Activated CD8-positive, alpha-beta T cell treated with anti-CD3 and anti-CD28 coated beads, Interleukin-2, amount 10 ng/mL, durations not matched to agents 7 days and 5 days (primary cell): ENCODE data around the gene NSUN2. TPM values are rescaled to one million over a fixed set of nuclear protein-coding genes. Genes with fewer than 3 reads are reported as not detected.

Source experiments
- ATAC-seq: fragments of 150-1000 bp; cut with Tn5 transposase; one replicate; pipeline ENCODE4 v1.10.0; 2021; ENCODE audit warnings: moderate library complexity
- CTCF ChIA-PET: fragments of 350-600 bp; sonication (Branson Sonifier 250); formaldehyde crosslinking; loops from one replicate; lab custom pipeline; 2021; ENCODE audit warnings: antibody characterized with exemption; lab: Charles Lee
- POLR2A ChIA-PET: fragments of 350-600 bp; sonication (Branson Sonifier 250); formaldehyde crosslinking; loops from one replicate; lab custom pipeline; 2021; ENCODE audit warnings: antibody characterized with exemption; lab: Charles Lee
- DNase-seq: peaks from one replicate; pipeline ENCODE4 v3.0.0-alpha.2; 2020
- H3K27ac Mint-ChIP-seq: one replicate; pipeline ENCODE4 v1.8.0; 2021; ENCODE audit warnings: mild to moderate bottlenecking, mixed read lengths
- H3K27me3 Mint-ChIP-seq: one replicate; pipeline ENCODE4 v1.8.0; 2021; ENCODE audit warnings: low read depth, mixed read lengths
- H3K36me3 Mint-ChIP-seq: one replicate; pipeline ENCODE4 v1.8.0; 2021; ENCODE audit warnings: low read depth, mixed read lengths
- H3K4me1 Mint-ChIP-seq: one replicate; pipeline ENCODE4 v1.8.0; 2021; ENCODE audit warnings: low read depth, mixed read lengths
- H3K4me3 Mint-ChIP-seq: one replicate; pipeline ENCODE4 v1.8.0; 2021; ENCODE audit warnings: mild to moderate bottlenecking, mixed read lengths
- H3K9me3 Mint-ChIP-seq: one replicate; pipeline ENCODE4 v1.8.0; 2022; ENCODE audit warnings: mixed read lengths; ENCODE audit not compliant: insufficient read depth
- total RNA-seq, 2 experiments: library from RNA; stranded (reverse); gene quantifications; one replicate each; pipeline ENCODE4 v1.2.3, GENCODE V29; 2021

Gene NSUN2
- total RNA-seq, 2 experiments from 2014 or later = 83.0 to 84.7 TPM

DNA sequence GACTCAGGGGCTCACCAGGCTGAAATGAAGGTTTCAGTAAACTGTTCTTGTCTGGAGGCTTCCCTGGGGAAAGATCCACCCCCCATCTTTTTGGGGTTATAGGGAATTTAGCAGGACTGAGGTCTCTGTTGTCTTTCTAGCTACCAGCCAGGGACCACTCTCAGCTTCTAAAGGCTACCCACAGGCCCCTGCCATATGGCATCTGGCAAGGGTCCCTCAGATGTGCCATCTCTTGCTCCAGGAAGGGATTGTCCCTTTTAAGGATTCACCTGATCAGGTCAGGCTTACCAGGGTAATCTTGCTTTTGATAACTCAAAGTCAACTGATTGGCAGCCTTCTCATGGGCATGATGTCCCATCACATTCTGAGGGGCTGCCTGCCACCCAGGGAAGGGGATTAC, 65.0 kb downstream of the NSUN2 start:
- CTCF ChIA-PET = no interaction called here

DNA sequence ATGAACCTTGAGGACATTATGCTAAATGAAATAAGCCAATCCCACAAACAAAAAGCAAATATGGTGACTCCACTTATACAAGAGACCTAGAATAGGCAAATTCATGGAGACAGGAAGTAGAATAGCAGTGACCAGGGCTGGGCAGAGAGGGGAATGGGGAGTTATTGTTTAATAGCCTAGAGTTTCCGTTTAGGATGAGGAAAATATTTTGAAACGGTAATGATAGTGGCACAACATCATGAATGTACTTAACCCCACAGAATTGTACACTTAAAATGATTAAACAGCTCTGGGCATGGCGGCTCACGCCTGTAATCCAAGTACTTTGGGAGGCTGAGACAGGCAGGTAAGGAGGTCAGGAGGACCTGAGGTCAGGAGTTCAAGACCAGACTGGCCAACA, 65.8 kb downstream of the NSUN2 start:
- CTCF ChIA-PET = no interaction called here
- ATAC-seq = no peak
- Mint-ChIP-seq H3K9me3 (no peaks in the 10 kb centered on the region), H3K27ac (no peak overlapping the region), H3K4me1 (no peaks in the 10 kb centered on the region), H3K27me3 (peaks cover 7% of the 10 kb centered on the region), H3K4me3 (no peak overlapping the region), H3K36me3 (no peaks in the 10 kb centered on the region)
- no peak for DNase-seq
- POLR2A ChIA-PET = no interaction called here

More for the DNA sequence above, 65.0 kb downstream of the NSUN2 start:
- DNase-seq (no peak), ATAC-seq (no peak)
- no peaks in the 10 kb centered on the region for H3K9me3 Mint-ChIP-seq
- H3K36me3 Mint-ChIP-seq = no peaks in the 10 kb centered on the region
- no peak overlapping the region for H3K27ac Mint-ChIP-seq
- POLR2A ChIA-PET = no interaction called here
- H3K27me3 Mint-ChIP-seq = peaks cover 5% of the 10 kb centered on the region
- no peak overlapping the region for H3K4me3 Mint-ChIP-seq
- H3K4me1 Mint-ChIP-seq = no peaks in the 10 kb centered on the region

DNA sequence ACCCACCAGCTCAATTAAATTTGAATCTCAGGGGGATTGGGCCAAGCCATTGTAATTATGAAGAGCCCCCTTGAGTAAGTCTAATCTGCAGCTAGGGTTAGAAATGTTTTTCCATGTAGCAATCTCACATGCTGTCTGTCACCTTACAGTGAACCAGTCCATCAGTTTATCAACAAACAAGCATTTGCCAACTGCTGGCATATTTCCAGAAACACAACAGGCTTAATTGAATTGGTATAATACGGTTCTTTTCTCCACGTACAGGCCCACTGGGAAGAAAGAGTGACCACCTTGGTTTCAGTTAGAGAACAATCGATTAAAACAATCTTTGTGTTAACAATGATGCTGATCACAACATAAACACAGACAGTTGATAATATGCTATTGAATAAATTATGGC, 67.4 kb downstream of the NSUN2 start:
- no peak overlapping the region for H3K27ac Mint-ChIP-seq
- H3K9me3 Mint-ChIP-seq = no peaks in the 10 kb centered on the region
- ChIA-PET POLR2A (no interaction called here), CTCF (no interaction called here)
- ATAC-seq (no peak), DNase-seq (no peak)
- H3K4me1 Mint-ChIP-seq = no peaks in the 10 kb centered on the region
- H3K36me3 Mint-ChIP-seq = no peaks in the 10 kb centered on the region
- no peak overlapping the region for H3K4me3 Mint-ChIP-seq
- peaks cover 12% of the 10 kb centered on the region for H3K27me3 Mint-ChIP-seq

DNA sequence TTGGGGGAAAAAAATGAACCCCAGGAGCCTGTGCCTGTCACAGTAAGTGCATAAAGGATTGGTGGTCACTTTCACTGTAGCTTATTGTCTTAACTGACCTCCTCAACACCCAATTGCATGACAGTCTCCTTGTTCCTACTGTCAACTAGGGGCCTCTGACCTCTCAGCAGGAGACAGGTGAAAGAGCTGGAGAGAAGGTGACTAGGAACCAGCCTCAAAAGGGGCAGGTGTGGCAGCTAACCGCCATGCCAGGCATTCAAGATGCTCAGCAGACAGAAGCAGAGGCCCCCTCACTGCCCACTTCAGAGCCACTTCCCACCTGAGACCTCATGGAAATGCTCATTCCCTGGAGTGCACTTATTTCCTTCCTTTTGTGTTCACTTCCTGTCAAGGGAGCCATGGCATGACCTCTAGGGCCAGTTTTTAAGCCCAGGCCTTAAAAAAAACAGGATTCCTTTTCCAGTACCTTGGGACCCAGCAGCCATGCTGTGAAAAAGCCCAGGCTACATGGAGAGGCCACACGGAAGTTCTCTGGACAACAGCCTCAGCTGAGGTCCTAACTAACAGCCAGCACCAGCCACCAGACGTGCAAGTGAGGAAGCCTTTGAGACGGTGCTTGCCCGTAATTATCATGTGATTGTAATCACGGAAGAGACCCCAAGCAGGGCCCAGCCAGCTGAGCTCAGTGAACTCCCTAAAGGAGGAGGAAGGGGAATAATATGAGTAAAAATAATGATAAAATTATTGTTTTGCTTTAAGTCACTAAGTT, 74.9 kb downstream of the NSUN2 start:
- H3K4me1 Mint-ChIP-seq = no peaks in the 10 kb centered on the region
- ChIA-PET CTCF (no interaction called here), POLR2A (no interaction called here)
- peaks cover 13% of the 10 kb centered on the region for H3K27me3 Mint-ChIP-seq
- H3K27ac Mint-ChIP-seq = no peak overlapping the region
- DNase-seq = no peak
- no peak overlapping the region for H3K4me3 Mint-ChIP-seq
- no peaks in the 10 kb centered on the region for H3K36me3 Mint-ChIP-seq
- no peaks in the 10 kb centered on the region for H3K9me3 Mint-ChIP-seq
- no peak for ATAC-seq

DNA sequence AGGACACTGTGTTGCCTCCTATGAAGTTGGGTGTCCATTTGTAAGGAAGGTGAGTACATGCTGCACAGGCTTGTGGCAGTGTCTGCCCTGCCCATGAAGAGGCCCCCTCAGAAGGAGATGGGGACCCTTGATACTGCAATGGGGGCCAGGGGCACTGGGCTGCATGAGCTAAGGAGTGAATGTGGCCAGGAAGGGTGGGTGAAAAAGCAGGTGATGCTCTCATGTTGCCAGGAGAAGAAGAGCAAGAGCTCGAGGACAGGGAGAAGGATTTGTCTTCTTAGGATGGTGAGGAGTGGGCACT, 76.1 kb downstream of the NSUN2 start:
- H3K4me1 Mint-ChIP-seq = no peaks in the 10 kb centered on the region
- no peaks in the 10 kb centered on the region for H3K9me3 Mint-ChIP-seq
- CTCF ChIA-PET = no interaction called here
- peaks cover 10% of the 10 kb centered on the region for H3K27me3 Mint-ChIP-seq
- ATAC-seq (no peak), DNase-seq (no peak)
- POLR2A ChIA-PET = no interaction called here
- no peaks in the 10 kb centered on the region for H3K36me3 Mint-ChIP-seq
- H3K4me3 Mint-ChIP-seq = no peak overlapping the region
- no peak overlapping the region for H3K27ac Mint-ChIP-seq

DNA sequence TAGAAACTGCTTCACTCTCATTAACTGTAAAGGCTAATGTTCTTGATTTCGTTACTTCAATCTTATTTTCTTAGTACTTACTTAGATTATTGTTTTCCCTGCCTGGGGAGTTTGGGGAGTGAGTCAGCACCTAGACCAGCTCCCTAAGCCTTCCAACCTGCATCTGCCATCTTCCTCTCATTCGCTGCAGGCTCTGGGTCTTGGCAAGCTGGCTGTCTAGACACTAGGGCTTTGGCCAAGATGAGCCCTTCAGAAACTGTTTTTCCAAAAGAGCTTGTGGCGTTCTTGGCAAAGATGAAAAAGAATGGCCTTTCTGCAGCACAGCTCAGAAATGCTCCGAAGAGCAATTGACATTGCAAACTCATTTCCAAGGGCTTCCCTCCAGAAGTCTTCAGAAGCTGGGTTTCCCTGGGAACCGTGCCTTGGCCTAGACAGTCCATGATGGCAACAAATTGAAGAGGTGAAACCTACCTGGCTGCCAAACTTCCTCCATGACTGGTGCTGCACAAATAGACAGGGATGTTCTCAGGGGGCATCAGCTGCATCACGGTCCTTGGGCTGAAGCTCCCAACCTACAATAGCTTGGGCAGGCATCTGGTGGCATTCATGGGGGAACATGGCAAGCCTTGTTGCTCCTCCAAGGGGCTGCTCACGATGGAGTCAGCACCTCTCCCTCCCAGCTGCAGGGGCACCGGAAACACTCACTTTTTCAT, 76.6 kb downstream of the NSUN2 start:
- CTCF ChIA-PET = no interaction called here
- Mint-ChIP-seq H3K36me3 (no peaks in the 10 kb centered on the region), H3K9me3 (no peaks in the 10 kb centered on the region), H3K4me3 (no peak overlapping the region), H3K27ac (no peak overlapping the region), H3K27me3 (peaks cover 7% of the 10 kb centered on the region), H3K4me1 (no peaks in the 10 kb centered on the region)
- POLR2A ChIA-PET = no interaction called here
- no peak for DNase-seq
- no peak for ATAC-seq

DNA sequence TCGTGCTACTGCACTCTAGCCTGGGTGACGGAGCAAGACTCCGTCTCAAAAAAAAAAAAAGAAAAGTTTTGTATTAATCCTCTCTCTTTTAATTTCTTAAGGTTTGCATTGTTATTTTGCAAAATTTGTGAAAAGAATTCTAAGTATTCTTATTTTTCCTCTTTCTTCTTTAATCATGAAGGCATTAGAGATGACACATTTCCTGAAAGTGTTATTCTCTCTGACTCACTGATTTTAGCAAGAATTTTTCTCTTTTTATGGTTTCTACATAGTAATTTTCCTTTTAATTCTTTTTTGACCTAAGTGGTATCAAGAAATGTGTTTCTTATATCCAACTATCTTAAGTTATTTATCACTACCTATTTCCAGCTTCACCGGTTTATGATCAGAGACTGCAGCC, 78.0 kb downstream of the NSUN2 start:
- no peaks in the 10 kb centered on the region for H3K9me3 Mint-ChIP-seq
- no peaks in the 10 kb centered on the region for H3K4me1 Mint-ChIP-seq
- POLR2A ChIA-PET = no interaction called here
- H3K27me3 Mint-ChIP-seq = peaks cover 3% of the 10 kb centered on the region
- DNase-seq (no peak), ATAC-seq (no peak)
- H3K4me3 Mint-ChIP-seq = no peak overlapping the region
- no peaks in the 10 kb centered on the region for H3K36me3 Mint-ChIP-seq
- H3K27ac Mint-ChIP-seq = no peak overlapping the region
- CTCF ChIA-PET = no interaction called here

DNA sequence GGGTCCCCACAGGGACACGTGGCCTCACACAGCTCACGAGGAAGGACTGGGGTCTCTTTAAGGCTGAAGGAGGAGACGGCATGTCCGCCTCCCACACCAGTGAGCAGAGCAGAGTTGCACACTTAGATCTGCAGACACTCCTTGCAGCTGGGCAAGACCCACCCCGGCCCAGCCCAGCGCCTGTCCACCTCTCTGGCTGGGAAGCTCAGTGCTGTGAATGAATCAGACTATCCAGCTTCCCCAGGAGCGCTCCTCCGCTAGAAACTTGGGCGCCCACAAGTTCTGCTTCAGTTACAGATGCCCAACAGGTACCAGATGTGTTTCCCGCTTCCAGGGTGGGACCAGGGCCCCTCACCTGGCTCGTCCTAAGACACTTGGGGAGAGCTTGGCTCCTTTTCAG, 78.9 kb downstream of the NSUN2 start:
- ChIA-PET CTCF (no interaction called here), POLR2A (no interaction called here)
- no peak for ATAC-seq
- no peak overlapping the region for H3K27ac Mint-ChIP-seq
- no peaks in the 10 kb centered on the region for H3K36me3 Mint-ChIP-seq
- no peak overlapping the region for H3K4me3 Mint-ChIP-seq
- peaks cover 3% of the 10 kb centered on the region for H3K27me3 Mint-ChIP-seq
- no peaks in the 10 kb centered on the region for H3K4me1 Mint-ChIP-seq
- no peak for DNase-seq
- H3K9me3 Mint-ChIP-seq = no peaks in the 10 kb centered on the region

DNA sequence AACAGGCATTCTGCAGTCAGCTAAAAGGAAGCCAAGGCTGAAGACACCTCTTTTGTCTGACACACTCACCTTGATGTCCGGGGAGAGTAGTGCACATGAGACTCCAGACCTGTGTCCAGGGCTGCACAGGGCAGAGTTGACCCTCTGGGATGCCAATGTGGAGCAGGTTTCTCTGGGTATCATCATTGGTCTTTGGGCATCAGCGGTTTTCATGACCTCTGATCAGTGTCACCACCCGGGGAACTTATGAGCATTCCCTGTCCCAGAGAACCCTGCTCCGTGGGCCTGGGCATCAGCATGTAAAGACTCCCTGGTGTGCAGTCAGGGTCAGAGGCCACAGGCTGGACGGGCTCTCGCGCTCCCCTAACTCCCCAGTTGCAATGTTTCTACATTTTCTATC, 80.2 kb downstream of the NSUN2 start:
- no peak overlapping the region for H3K4me3 Mint-ChIP-seq
- ChIA-PET POLR2A (no interaction called here), CTCF (no interaction called here)
- H3K27me3 Mint-ChIP-seq = no peaks in the 10 kb centered on the region
- DNase-seq (no peak), ATAC-seq (no peak)
- no peaks in the 10 kb centered on the region for H3K9me3 Mint-ChIP-seq
- no peaks in the 10 kb centered on the region for H3K4me1 Mint-ChIP-seq
- H3K36me3 Mint-ChIP-seq = no peaks in the 10 kb centered on the region
- no peak overlapping the region for H3K27ac Mint-ChIP-seq

DNA sequence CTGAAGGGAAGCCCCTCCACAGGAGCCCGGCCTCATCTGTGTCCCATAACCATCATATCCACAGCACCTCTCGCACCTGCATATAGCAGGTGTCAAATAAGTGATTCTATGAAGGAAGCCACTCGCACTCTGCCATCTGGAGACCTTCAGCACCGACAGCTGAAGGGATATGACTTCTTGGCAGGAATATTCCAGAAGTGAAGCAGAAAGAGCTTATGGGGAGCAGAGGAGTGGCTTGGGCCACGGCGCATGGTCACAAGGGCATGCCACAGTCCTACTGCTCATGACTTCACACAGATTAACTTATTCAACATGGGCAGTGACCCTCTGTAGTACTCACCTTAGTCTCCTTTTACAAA, 80.9 kb downstream of the NSUN2 start:
- CTCF ChIA-PET = no interaction called here
- Mint-ChIP-seq H3K27me3 (no peaks in the 10 kb centered on the region), H3K4me3 (no peak overlapping the region), H3K9me3 (no peaks in the 10 kb centered on the region), H3K4me1 (no peaks in the 10 kb centered on the region), H3K36me3 (no peaks in the 10 kb centered on the region), H3K27ac (no peak overlapping the region)
- ATAC-seq (no peak), DNase-seq (no peak)
- POLR2A ChIA-PET = no interaction called here

DNA sequence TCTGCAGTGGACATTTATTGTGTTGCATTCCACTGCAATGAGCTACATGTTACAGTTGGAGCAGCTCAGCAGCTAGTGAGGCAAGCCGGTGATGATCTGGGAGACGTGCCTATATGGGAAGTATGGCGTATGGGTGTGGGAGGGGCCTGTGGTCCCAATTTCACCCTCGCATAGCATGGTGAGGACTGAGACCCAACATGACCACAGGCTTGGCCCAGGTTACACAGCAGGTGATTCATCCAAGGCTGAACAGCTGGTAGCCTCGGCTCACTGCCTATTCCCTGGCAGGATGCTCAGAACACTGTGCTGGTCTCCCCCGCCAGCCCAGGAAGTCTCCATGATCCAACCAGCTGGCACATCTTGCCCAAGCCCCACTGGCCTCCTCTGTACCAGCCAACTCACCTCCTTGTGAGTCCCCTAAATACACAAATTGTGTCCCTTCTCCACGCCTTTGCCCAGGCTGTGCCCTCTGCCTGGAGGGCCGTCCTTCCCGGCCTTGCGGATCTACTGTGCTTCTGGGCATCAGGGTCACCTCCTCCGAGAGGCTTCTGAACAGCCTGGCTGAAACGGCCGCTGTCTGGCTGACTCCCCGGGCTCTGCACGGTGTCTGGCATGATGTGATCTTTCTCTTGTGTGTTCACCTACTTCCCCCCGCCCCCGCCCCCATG, 81.4 kb downstream of the NSUN2 start:
- H3K27me3 Mint-ChIP-seq = no peaks in the 10 kb centered on the region
- no peak overlapping the region for H3K4me3 Mint-ChIP-seq
- no peaks in the 10 kb centered on the region for H3K36me3 Mint-ChIP-seq
- POLR2A ChIA-PET = no interaction called here
- CTCF ChIA-PET = no interaction called here
- H3K9me3 Mint-ChIP-seq = no peaks in the 10 kb centered on the region
- H3K27ac Mint-ChIP-seq = no peak overlapping the region
- DNase-seq = no peak
- ATAC-seq = no peak
- H3K4me1 Mint-ChIP-seq = no peaks in the 10 kb centered on the region

DNA sequence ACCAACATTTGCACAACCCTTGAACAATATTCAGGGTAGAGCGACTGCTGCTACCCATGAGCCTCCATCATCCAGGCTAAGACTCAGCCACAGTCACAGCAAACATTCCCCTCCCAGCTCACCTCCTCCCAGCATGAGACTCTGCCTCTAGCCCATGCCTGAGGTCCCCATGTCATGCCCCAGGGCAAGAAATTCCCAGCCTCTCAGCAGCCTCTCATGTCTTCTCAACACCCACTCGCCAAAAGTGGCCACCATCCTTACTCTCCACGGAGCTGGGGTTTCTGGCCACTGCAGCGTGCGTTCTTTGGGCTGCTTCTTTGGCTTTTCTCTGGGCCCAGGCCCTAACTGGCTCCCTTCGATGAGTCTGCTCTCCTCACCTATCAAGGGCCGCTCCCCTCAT, 82.2 kb downstream of the NSUN2 start:
- no peaks in the 10 kb centered on the region for H3K4me1 Mint-ChIP-seq
- H3K9me3 Mint-ChIP-seq = no peaks in the 10 kb centered on the region
- CTCF ChIA-PET = no interaction called here

More for the DNA sequence above, 82.2 kb downstream of the NSUN2 start:
- H3K27me3 Mint-ChIP-seq = no peaks in the 10 kb centered on the region
- ATAC-seq (no peak), DNase-seq (no peak)
- POLR2A ChIA-PET = no interaction called here
- H3K27ac Mint-ChIP-seq = no peak overlapping the region
- H3K36me3 Mint-ChIP-seq = no peaks in the 10 kb centered on the region
- H3K4me3 Mint-ChIP-seq = no peak overlapping the region
